ENCODE measurements around the gene CACNG8. TPM values are rescaled to one million over a fixed set of nuclear protein-coding genes. Genes with fewer than 3 reads are reported as not detected.

The CACNG8 gene
- total RNA-seq, 1 donor from 2014 or later: 3.2 TPM

DNA sequence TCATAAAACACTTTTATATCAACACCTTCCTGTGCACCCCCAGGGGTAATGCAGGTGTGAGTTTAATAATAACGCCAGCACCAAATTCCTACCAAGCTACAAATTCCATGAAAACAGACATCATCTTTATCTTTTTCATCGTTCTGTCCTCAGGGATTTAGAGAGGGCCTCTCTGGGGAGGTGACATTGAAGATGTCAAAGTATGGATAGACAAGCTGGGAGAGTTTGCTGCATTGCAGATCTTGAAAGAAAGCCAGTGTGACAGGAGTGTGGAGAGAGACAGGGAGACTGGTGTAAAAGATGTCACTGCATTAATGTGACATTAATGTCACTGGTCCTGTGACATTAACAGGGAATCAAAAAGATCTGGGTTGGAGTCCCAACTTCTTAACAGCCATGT lies 38.8 kb downstream of the CACNG8 start:
- H3K9me3 ChIP-seq (ENCODE audit: insufficient read depth, low read depth, low read length): no peaks in the 10 kb centered on the region
- FAIRE-seq: no peak
- no peak for DNase-seq (ENCODE audit: low read depth)

GRCh38 chr19:54002495-54003315 lies 40.0 kb downstream of the CACNG8 start:
- Mint-ChIP-seq H3K9me3 (ENCODE audit: unreplicated experiment) (peaks cover 5% of the 10 kb centered on the region), H3K4me1 (ENCODE audit: low read depth, unreplicated experiment) (peaks cover 7% of the 10 kb centered on the region), H3K27ac (ENCODE audit: unreplicated experiment) (no peak overlapping the region), H3K27me3 (ENCODE audit: low read depth, unreplicated experiment) (peaks cover 35% of the 10 kb centered on the region), H3K4me3 (ENCODE audit: unreplicated experiment) (no peak overlapping the region), H3K36me3 (ENCODE audit: low read depth, unreplicated experiment) (no peaks in the 10 kb centered on the region)
- H3K4me2 ChIP-seq (ENCODE audit: low read length): peak overlapping the region; percentile 21
- DNase-seq (ENCODE audit: low read depth) (peak; percentile 54), FAIRE-seq (no peak)
- H3K79me2 ChIP-seq (ENCODE audit: insufficient read depth, low read length): no peaks in the 10 kb centered on the region
- TF ChIP-seq, protein P1, sequence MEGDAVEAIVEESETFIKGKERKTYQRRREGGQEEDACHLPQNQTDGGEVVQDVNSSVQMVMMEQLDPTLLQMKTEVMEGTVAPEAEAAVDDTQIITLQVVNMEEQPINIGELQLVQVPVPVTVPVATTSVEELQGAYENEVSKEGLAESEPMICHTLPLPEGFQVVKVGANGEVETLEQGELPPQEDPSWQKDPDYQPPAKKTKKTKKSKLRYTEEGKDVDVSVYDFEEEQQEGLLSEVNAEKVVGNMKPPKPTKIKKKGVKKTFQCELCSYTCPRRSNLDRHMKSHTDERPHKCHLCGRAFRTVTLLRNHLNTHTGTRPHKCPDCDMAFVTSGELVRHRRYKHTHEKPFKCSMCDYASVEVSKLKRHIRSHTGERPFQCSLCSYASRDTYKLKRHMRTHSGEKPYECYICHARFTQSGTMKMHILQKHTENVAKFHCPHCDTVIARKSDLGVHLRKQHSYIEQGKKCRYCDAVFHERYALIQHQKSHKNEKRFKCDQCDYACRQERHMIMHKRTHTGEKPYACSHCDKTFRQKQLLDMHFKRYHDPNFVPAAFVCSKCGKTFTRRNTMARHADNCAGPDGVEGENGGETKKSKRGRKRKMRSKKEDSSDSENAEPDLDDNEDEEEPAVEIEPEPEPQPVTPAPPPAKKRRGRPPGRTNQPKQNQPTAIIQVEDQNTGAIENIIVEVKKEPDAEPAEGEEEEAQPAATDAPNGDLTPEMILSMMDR (IDR thresholded peaks at IDR 0.05; ENCODE audit: insufficient read depth, low read depth, low read length): no peak
- TF ChIP-seq EZH2 (IDR thresholded peaks at IDR 0.05; ENCODE audit: insufficient read depth, low read length): no peak
- no peak overlapping the region for H3K9ac ChIP-seq (ENCODE audit: low read length)
- H3K27me3 ChIP-seq (ENCODE audit: insufficient read depth, low read length): peaks cover 16% of the 10 kb centered on the region
- H3K4me1 ChIP-seq (ENCODE audit: insufficient read depth, low read length): peaks cover 4% of the 10 kb centered on the region
- H3K9me3 ChIP-seq (ENCODE audit: insufficient read depth, low read depth, low read length): no peaks in the 10 kb centered on the region
- no peak overlapping the region for H2AFZ ChIP-seq (ENCODE audit: low read depth, low read length)
- no peaks in the 10 kb centered on the region for H3K36me3 ChIP-seq (ENCODE audit: insufficient read depth, low read length)
- no peaks in the 10 kb centered on the region for H4K20me1 ChIP-seq (ENCODE audit: insufficient read depth, low read length)
- H3K27ac ChIP-seq (ENCODE audit: low read depth, low read length): no peak overlapping the region
- no peak overlapping the region for H3K4me3 ChIP-seq (ENCODE audit: insufficient read depth, low read depth, low read length)

More for the DNA sequence above, 38.8 kb downstream of the CACNG8 start:
- H3K4me3 Mint-ChIP-seq (ENCODE audit: unreplicated experiment): no peak overlapping the region
- peaks cover 43% of the 10 kb centered on the region for H3K27me3 Mint-ChIP-seq (ENCODE audit: low read depth, unreplicated experiment)
- peaks cover 7% of the 10 kb centered on the region for H3K4me1 Mint-ChIP-seq (ENCODE audit: low read depth, unreplicated experiment)
- peaks cover 4% of the 10 kb centered on the region for H3K4me1 ChIP-seq (ENCODE audit: insufficient read depth, low read length)
- no peak overlapping the region for H3K9ac ChIP-seq (ENCODE audit: low read length)
- H4K20me1 ChIP-seq (ENCODE audit: insufficient read depth, low read length): no peaks in the 10 kb centered on the region
- H3K27ac Mint-ChIP-seq (ENCODE audit: unreplicated experiment): no peak overlapping the region
- H3K9me3 Mint-ChIP-seq (ENCODE audit: unreplicated experiment): peaks cover 5% of the 10 kb centered on the region
- H3K4me2 ChIP-seq (ENCODE audit: low read length): no peak overlapping the region
- H3K79me2 ChIP-seq (ENCODE audit: insufficient read depth, low read length): no peaks in the 10 kb centered on the region
- no peak overlapping the region for H2AFZ ChIP-seq (ENCODE audit: low read depth, low read length)
- H3K4me3 ChIP-seq (ENCODE audit: insufficient read depth, low read depth, low read length): no peak overlapping the region
- H3K36me3 ChIP-seq (ENCODE audit: insufficient read depth, low read length): no peaks in the 10 kb centered on the region
- H3K27me3 ChIP-seq (ENCODE audit: insufficient read depth, low read length): peaks cover 16% of the 10 kb centered on the region
- H3K36me3 Mint-ChIP-seq (ENCODE audit: low read depth, unreplicated experiment): no peaks in the 10 kb centered on the region
- H3K27ac ChIP-seq (ENCODE audit: low read depth, low read length): no peak overlapping the region
- TF ChIP-seq, protein P1 (IDR thresholded peaks at IDR 0.05; ENCODE audit: insufficient read depth, low read depth, low read length): no peak
- no peak for TF ChIP-seq EZH2 (IDR thresholded peaks at IDR 0.05; ENCODE audit: insufficient read depth, low read length)

DNA sequence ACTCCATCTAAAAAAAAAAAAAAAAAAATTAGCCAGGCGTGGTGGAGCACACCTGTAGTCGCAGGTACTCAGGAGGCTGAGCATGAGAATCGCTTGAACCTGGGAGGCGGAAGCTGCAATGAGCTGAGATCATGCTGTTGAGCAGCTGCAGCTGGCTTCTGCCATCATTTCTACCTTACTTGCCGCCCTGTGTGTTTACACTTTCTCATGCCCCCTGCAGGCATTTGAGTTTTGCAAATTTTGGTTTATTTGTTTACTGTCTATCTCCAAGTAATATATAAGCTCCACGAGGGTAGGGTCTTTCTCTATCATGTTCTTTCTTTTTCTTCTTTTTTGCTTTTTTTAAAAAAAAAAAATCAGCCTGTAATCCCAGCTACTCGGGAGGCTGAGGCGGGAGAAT lies 46.7 kb downstream of the CACNG8 start:
- no peaks in the 10 kb centered on the region for H3K9me3 ChIP-seq (ENCODE audit: insufficient read depth, low read depth, low read length)
- no peaks in the 10 kb centered on the region for H4K20me1 ChIP-seq (ENCODE audit: insufficient read depth, low read length)
- no peaks in the 10 kb centered on the region for H3K79me2 ChIP-seq (ENCODE audit: insufficient read depth, low read length)
- H3K27me3 ChIP-seq (ENCODE audit: insufficient read depth, low read length): no peaks in the 10 kb centered on the region
- no peak overlapping the region for H2AFZ ChIP-seq (ENCODE audit: low read depth, low read length)
- H3K36me3 ChIP-seq (ENCODE audit: insufficient read depth, low read length): no peaks in the 10 kb centered on the region
- H3K9ac ChIP-seq (ENCODE audit: low read length): no peak overlapping the region
- no peak overlapping the region for H3K4me3 Mint-ChIP-seq (ENCODE audit: unreplicated experiment)
- FAIRE-seq (no peak), DNase-seq (ENCODE audit: low read depth) (no peak)
- no peak overlapping the region for H3K4me2 ChIP-seq (ENCODE audit: low read length)
- no peaks in the 10 kb centered on the region for H3K9me3 Mint-ChIP-seq (ENCODE audit: unreplicated experiment)
- H3K36me3 Mint-ChIP-seq (ENCODE audit: low read depth, unreplicated experiment): no peaks in the 10 kb centered on the region
- H3K27me3 Mint-ChIP-seq (ENCODE audit: low read depth, unreplicated experiment): peaks cover 2% of the 10 kb centered on the region
- H3K4me1 ChIP-seq (ENCODE audit: insufficient read depth, low read length): peaks cover 10% of the 10 kb centered on the region
- H3K4me3 ChIP-seq (ENCODE audit: insufficient read depth, low read depth, low read length): no peak overlapping the region
- no peak overlapping the region for H3K27ac ChIP-seq (ENCODE audit: low read depth, low read length)
- peaks cover 8% of the 10 kb centered on the region for H3K4me1 Mint-ChIP-seq (ENCODE audit: low read depth, unreplicated experiment)
- H3K27ac Mint-ChIP-seq (ENCODE audit: unreplicated experiment): no peak overlapping the region
- TF ChIP-seq EZH2 (IDR thresholded peaks at IDR 0.05; ENCODE audit: insufficient read depth, low read length): no peak
- TF ChIP-seq, protein P1 (IDR thresholded peaks at IDR 0.05; ENCODE audit: insufficient read depth, low read depth, low read length): no peak
